HepG2 (cell line): Measurements from ENCODE around the gene ZNF154.

Experiments used
- ATM ChIP-seq: fragments of 450-650 bp; IDR thresholded peaks from 2 replicates; pipeline ENCODE4 v1.7.1; 2017; ENCODE audit warnings: mild to moderate bottlenecking, borderline replicate concordance
- CHD2 ChIP-seq: IDR thresholded peaks from 2 replicates; pipeline ENCODE4 v1.6.1; 2011; ENCODE audit warnings: low read depth, low read length, improper control_type of control experiment
- KDM1A ChIP-seq: IDR thresholded peaks from 2 replicates; pipeline ENCODE4 v1.6.1; 2016; ENCODE audit warnings: missing compliant biosample characterization
- RFX5 ChIP-seq: IDR thresholded peaks from 2 replicates; pipeline ENCODE4 v1.6.1; 2011; ENCODE audit warnings: low read depth, low read length, improper control_type of control experiment
- TARDBP ChIP-seq: sonication (generic); formaldehyde crosslinking; IDR thresholded peaks from 2 replicates; pipeline ENCODE4 v1.8.0; 2022; ENCODE audit warnings: mild to moderate bottlenecking, missing genetic modification reagents

DNA sequence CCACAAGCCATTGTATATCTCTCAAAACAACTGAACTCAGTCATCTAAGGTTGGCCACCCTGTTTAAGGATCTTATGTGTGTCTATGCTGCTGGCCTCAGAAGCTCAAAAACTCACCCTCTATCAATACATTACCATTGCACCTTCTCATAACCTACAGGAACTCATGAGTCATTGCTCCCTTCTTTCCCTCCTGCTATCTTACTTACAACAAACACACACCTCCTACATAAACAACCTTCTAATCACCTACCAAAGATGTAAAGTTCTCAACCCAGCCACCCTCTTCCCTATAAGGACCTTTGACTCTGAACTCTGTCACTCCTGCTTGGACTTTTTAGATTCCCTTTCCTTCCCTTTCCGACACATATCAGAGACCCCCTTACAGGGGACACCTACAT is 53.6 kb downstream of the ZNF154 start:
- no peak for TF ChIP-seq RFX5
- no peak for TF ChIP-seq KDM1A (CRISPR knock-in tag)
- no peak for TF ChIP-seq ATM
- TF ChIP-seq TARDBP (CRISPR knock-in tag): no peak
- no peak for TF ChIP-seq CHD2
